Keratinocyte (primary cell): ENCODE measurements around the gene KRTAP10-7. TPM values are rescaled to one million over a fixed set of nuclear protein-coding genes. Genes with fewer than 3 reads are reported as not detected.

ENCODE experiments used
- DNase-seq: peaks from one replicate; pipeline ENCODE4 v3.0.0-alpha.2; 2011; ENCODE audit warnings: low read depth, missing footprints, low spot score
- FAIRE-seq: peaks from 2 replicates; lab custom pipeline; 2011; peaks lifted over from hg19 to GRCh38; lab: Jason Lieb, UNC
- H2AFZ ChIP-seq: 2 replicates; pipeline ENCODE4 v1.6.0; 2012; ENCODE audit warnings: low read length, control low read depth, inconsistent platforms; ENCODE audit not compliant: control insufficient read depth
- H3K27ac ChIP-seq: 2 replicates; pipeline ENCODE4 v1.5.1; 2011; ENCODE audit warnings: low read length; ENCODE audit not compliant: control insufficient read depth, insufficient read depth
- H3K27me3 ChIP-seq: 3 replicates; pipeline ENCODE4 v1.6.0; 2011; ENCODE audit warnings: low read length; ENCODE audit not compliant: control insufficient read depth, insufficient read depth; ENCODE audit errors: extremely low read depth
- H3K36me3 ChIP-seq, 2 experiments: 2 replicates in 1 of 2; 3 replicates in 1 of 2; pipeline ENCODE4 v1.5.1; 2011; ENCODE audit warnings: low read length in 2 of 2, mild to moderate bottlenecking in 1 of 2; ENCODE audit not compliant: control insufficient read depth in 2 of 2, insufficient read depth in 2 of 2; ENCODE audit errors: extremely low read depth in 1 of 2
- H3K4me1 ChIP-seq: 3 replicates; pipeline ENCODE4 v1.5.1; 2011; ENCODE audit warnings: low read length; ENCODE audit not compliant: control insufficient read depth, insufficient read depth; ENCODE audit errors: extremely low read depth
- H3K4me2 ChIP-seq: 3 replicates; pipeline ENCODE4 v1.6.0; 2011; ENCODE audit warnings: low read depth, low read length; ENCODE audit not compliant: control insufficient read depth, insufficient read depth; ENCODE audit errors: extremely low read depth
- H3K4me3 ChIP-seq, 3 experiments: fragments of 200-600 bp in 1 of 3; sonication (generic) in 1 of 3; 2 replicates in 2 of 3; 3 replicates in 1 of 3; pipeline ENCODE4 v1.5.1; 2011 to 2016; ENCODE audit warnings: low read length in 3 of 3, mild to moderate bottlenecking in 3 of 3, control low read depth in 2 of 3, inconsistent platforms in 1 of 3, low read depth in 1 of 3, mixed read lengths in 1 of 3, mixed run types in 1 of 3, moderate library complexity in 1 of 3; ENCODE audit not compliant: control insufficient read depth in 2 of 3, insufficient read depth in 2 of 3; ENCODE audit errors: extremely low read depth in 1 of 3
- H3K79me2 ChIP-seq: 2 replicates; pipeline ENCODE4 v1.6.0; 2012; ENCODE audit warnings: low read length; ENCODE audit not compliant: control insufficient read depth, insufficient read depth
- H3K9ac ChIP-seq: 3 replicates; pipeline ENCODE4 v1.6.0; 2011; ENCODE audit warnings: low read length; ENCODE audit not compliant: control insufficient read depth, insufficient read depth; ENCODE audit errors: extremely low read depth
- H3K9me1 ChIP-seq: 3 replicates; pipeline ENCODE4 v1.6.0; 2011; ENCODE audit warnings: low read length; ENCODE audit not compliant: control insufficient read depth, insufficient read depth; ENCODE audit errors: extremely low read depth
- H3K9me3 ChIP-seq: 2 replicates; pipeline ENCODE4 v1.5.1; 2012; ENCODE audit warnings: low read depth, low read length; ENCODE audit not compliant: control insufficient read depth
- H4K20me1 ChIP-seq: 3 replicates; pipeline ENCODE4 v1.6.0; 2011; ENCODE audit warnings: low read length; ENCODE audit not compliant: control insufficient read depth, insufficient read depth; ENCODE audit errors: extremely low read depth
- CTCF ChIP-seq, 3 experiments: IDR thresholded peaks in 1 of 3; conservative IDR thresholded peaks in 1 of 3; optimal IDR thresholded peaks in 1 of 3; 2 replicates in 2 of 3; 3 replicates in 1 of 3; pipeline versions ENCODE3 to v1.5.1; 2011; ENCODE audit warnings: low read length in 3 of 3, mild to moderate bottlenecking in 3 of 3, moderate library complexity in 2 of 3, control low read depth in 1 of 3, inconsistent platforms in 1 of 3; ENCODE audit not compliant: insufficient read depth in 2 of 3; ENCODE audit errors: extremely low read depth in 1 of 3
- EZH2 ChIP-seq: IDR thresholded peaks from one replicate; pipeline ENCODE4 v1.6.1; 2012; ENCODE audit warnings: inconsistent platforms, mild to moderate bottlenecking, low read length, moderate library complexity
- dilution Hi-C: fragments of 300-500 bp; cut with MboI; formaldehyde crosslinking; loops from one replicate; pipeline ENCODE4 v1.7.0; 2020; ENCODE audit warnings: low sequenced_read_pairs; ENCODE audit not compliant: extremely low pct_ligation_motif_present
- polyA plus RNA-seq, 5 experiments: library from polyadenylated mRNA; depleted of rRNA in 3 of 5; stranded (reverse) in 3 of 5; stranded (forward) in 1 of 5; unstranded in 1 of 5; fragments of >200 nt; gene quantifications; 1 replicate in 1 of 5; 2 replicates in 3 of 5; 3 replicates in 1 of 5; pipeline versions ENCODE4 v1.2.1 to v1.2.3, GENCODE V29; 2011 to 2012; ENCODE audit warnings: missing spikeins in 2 of 5, low read depth in 1 of 5, low replicate concordance in 1 of 5

KRTAP10-7 gene
- polyA plus RNA-seq, 1 donor (not counting 4 experiments of a cell fraction or from before 2014, with no cell fraction given), result not detected

DNA sequence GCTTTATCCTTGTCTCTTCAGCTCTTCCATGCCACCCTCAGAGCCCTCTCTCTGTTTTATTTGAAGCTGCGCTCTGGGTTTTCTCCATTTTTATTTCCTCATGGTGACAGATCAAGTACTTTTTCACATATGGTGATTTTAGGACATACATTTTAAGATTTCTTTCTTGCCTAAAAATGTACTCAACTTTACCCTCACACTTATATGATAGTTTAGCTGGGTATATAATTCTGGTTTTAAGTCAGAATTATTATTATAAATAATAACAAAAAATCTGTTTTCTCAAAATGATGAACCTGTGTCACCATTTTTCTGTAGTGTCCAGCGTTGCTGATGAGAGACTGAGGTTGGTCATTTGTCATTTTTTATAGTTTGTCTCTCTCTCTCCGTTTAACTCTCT lies 19.2 kb upstream of the KRTAP10-7 start:
- H3K36me3 ChIP-seq, result no peaks in the 10 kb centered on the region
- dilution Hi-C loops, result no loop called here
- H3K27ac ChIP-seq, result no peak overlapping the region
- no peaks in the 10 kb centered on the region for H3K4me1 ChIP-seq
- H3K27me3 ChIP-seq, result no peaks in the 10 kb centered on the region
- H3K4me3 ChIP-seq, result no peak overlapping the region
- peaks cover 11% of the 10 kb centered on the region for H3K9me3 ChIP-seq
- no peak for TF ChIP-seq CTCF (optimal IDR thresholded peaks at IDR 0.05 in 1 of 3, IDR thresholded peaks at IDR 0.05 in 1 of 3, conservative IDR thresholded peaks at IDR 0.05 in 1 of 3; ENCODE audit: extremely low read depth in 1 of 3, insufficient read depth in 2 of 3, low read length in 3 of 3)
- TF ChIP-seq EZH2, result no peak
- FAIRE-seq (no peak), DNase-seq (no peak)
- no peak overlapping the region for H3K9ac ChIP-seq
- no peak overlapping the region for H2AFZ ChIP-seq
- H4K20me1 ChIP-seq, result no peaks in the 10 kb centered on the region
- H3K9me1 ChIP-seq, result no peaks in the 10 kb centered on the region
- no peaks in the 10 kb centered on the region for H3K79me2 ChIP-seq
- no peak overlapping the region for H3K4me2 ChIP-seq

DNA sequence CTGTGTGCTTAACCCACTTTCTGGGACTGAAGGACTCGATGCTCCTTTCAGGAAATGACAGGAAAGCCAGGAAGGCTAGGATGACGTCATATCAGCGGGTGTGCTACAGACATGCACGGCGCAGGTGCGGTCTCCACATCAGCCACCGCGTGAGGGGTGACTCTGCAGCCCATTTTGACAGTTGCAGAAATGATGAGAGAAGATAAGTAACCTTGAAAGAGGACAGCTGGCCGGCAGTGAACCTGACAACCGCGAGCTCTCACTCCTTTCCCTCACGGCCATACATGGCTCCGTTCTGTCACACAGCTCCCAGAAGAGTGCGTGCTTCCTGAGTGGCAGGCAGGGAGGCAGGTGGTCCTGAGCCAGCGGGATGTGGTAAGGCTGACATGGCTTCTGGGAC lies 18.3 kb upstream of the KRTAP10-7 start:
- H4K20me1 ChIP-seq, result no peaks in the 10 kb centered on the region
- H3K9me3 ChIP-seq, result peaks cover 11% of the 10 kb centered on the region
- no peak overlapping the region for H2AFZ ChIP-seq
- no peaks in the 10 kb centered on the region for H3K79me2 ChIP-seq
- no peak overlapping the region for H3K27ac ChIP-seq
- TF ChIP-seq EZH2 (no peak), CTCF (optimal IDR thresholded peaks at IDR 0.05 in 1 of 3, IDR thresholded peaks at IDR 0.05 in 1 of 3, conservative IDR thresholded peaks at IDR 0.05 in 1 of 3; ENCODE audit: extremely low read depth in 1 of 3, insufficient read depth in 2 of 3, low read length in 3 of 3) (no peak)
- no peak overlapping the region for H3K4me2 ChIP-seq
- no peaks in the 10 kb centered on the region for H3K36me3 ChIP-seq
- H3K4me3 ChIP-seq, result no peak overlapping the region
- no peak for FAIRE-seq
- dilution Hi-C loops, result no loop called here
- no peaks in the 10 kb centered on the region for H3K9me1 ChIP-seq
- no peak overlapping the region for H3K9ac ChIP-seq
- DNase-seq, result no peak
- no peaks in the 10 kb centered on the region for H3K4me1 ChIP-seq
- H3K27me3 ChIP-seq, result no peaks in the 10 kb centered on the region
